RWPE1 (cell line): Measurements from ENCODE around the gene GLA.

Source experiments
- CTCF ChIA-PET: fragments of 350-600 bp; sonication (Branson Sonifier 250); formaldehyde crosslinking; extraction: SDS; loops from one replicate; lab custom pipeline; 2021; lab: Yijun Ruan, JAX
- POLR2A ChIA-PET: fragments of 400-600 bp; formaldehyde crosslinking; extraction: SDS; loops from one replicate; lab custom pipeline; 2020; ENCODE audit warnings: antibody characterized with exemption; ENCODE audit not compliant: low non-redundant PET; lab: Yijun Ruan, JAX
- DNase-seq: peaks from one replicate; pipeline ENCODE4 v3.0.0; 2012; ENCODE audit warnings: low spot score
- H3K27ac ChIP-seq: fragments of 450-650 bp; 2 replicates; pipeline ENCODE4 v1.5.1; 2017
- CTCF ChIP-seq: fragments of 450-650 bp; conservative IDR thresholded peaks from 2 replicates; pipeline ENCODE4 v1.5.1; 2017; ENCODE audit warnings: low read depth, mild to moderate bottlenecking

GLA gene

GRCh38 chrX:101385795-101386541, 21.8 kb downstream of the GLA start, which contains the start of gene BTK:
Gene BTK, minus strand, starts transcription at chrX:101386191. Its CDS starts 10,907 bp downstream, at chrX:101375284.
- TF ChIP-seq CTCF = no peak
- no peak for DNase-seq
- no peak within 1 kb of the TSS for H3K27ac ChIP-seq
- POLR2A ChIA-PET = no interaction called here
- CTCF ChIA-PET = interaction anchor here (0.7 kb wide), 1 partner anchor 21 kb away, joined by 6 read pairs; no protein-coding TSS in a partner anchor

- ChIA-PET CTCF (no interaction called here), POLR2A (no interaction called here)
- TF ChIP-seq CTCF = no peak
- no peak for DNase-seq
- no peak overlapping the region for H3K27ac ChIP-seq
Measured at GRCh38 chrX:101385026-101385684, 22.6 kb downstream of the GLA start.

GRCh38 chrX:101383679-101384205, 24.0 kb downstream of the GLA start:
- no peak for TF ChIP-seq CTCF
- ChIA-PET POLR2A (no interaction called here), CTCF (interaction anchor here (0.5 kb wide), 1 partner anchor 1987 kb away, joined by 5 read pairs; no protein-coding TSS in a partner anchor)
- no peak overlapping the region for H3K27ac ChIP-seq
- DNase-seq = no peak

GRCh38 chrX:101377547-101377946, 30.2 kb downstream of the GLA start:
- no peak for TF ChIP-seq CTCF
- no peak for DNase-seq
- CTCF ChIA-PET = no interaction called here
- POLR2A ChIA-PET = no interaction called here
- no peak overlapping the region for H3K27ac ChIP-seq

GRCh38 chrX:101370888-101371504, 36.7 kb downstream of the GLA start:
- DNase-seq = no peak
- CTCF ChIA-PET = no interaction called here
- H3K27ac ChIP-seq = no peak overlapping the region
- POLR2A ChIA-PET = no interaction called here
- TF ChIP-seq CTCF = no peak

- POLR2A ChIA-PET = no interaction called here
Measured at GRCh38 chrX:101369687-101370086, 38.0 kb downstream of the GLA start.

More at GRCh38 chrX:101369687-101370086, 38.0 kb downstream of the GLA start:
- TF ChIP-seq CTCF = no peak
- no peak for DNase-seq
- no peak overlapping the region for H3K27ac ChIP-seq
- CTCF ChIA-PET = interaction anchor here (0.6 kb wide), 1 partner anchor 62 kb away, joined by 3 read pairs; no protein-coding TSS in a partner anchor
